HepG2 (cell line): ENCODE data around the gene AKAP7. TPM values are rescaled to one million over a fixed set of nuclear protein-coding genes. Genes with fewer than 3 reads are reported as not detected.
A peak's percentile ranks its signal among the peaks of the same experiment; 100 is the strongest.

Experiments
- ATAC-seq: fragments of 200-7000 bp; cut with Tn5 transposase; 3 replicates; pipeline ENCODE4 v1.9.1; 2020; ENCODE audit warnings: mild to moderate bottlenecking, moderate library complexity
- BruUV-seq: library from RNA; stranded (reverse); fragments of 400-500 nt; replicated peaks from 2 replicates; lab custom pipeline; 2021; lab: Mats Ljungman, UMichigan
- CTCF ChIA-PET: fragments of 300-600 bp; formaldehyde crosslinking; extraction: SDS; loops from one replicate; lab custom pipeline; 2021; ENCODE audit warnings: low total read pairs, inconsistent platforms, low intra/inter-chr PET ratio; lab: Yijun Ruan, JAX
- POLR2A ChIA-PET: fragments of 350-600 bp; sonication (Branson Sonifier 250); formaldehyde crosslinking; loops from one replicate; lab custom pipeline; 2020; ENCODE audit warnings: antibody characterized with exemption, inconsistent platforms; lab: Yijun Ruan, JAX
- DNase-seq: peaks from one replicate; pipeline ENCODE4 v3.0.0-alpha.2; 2015; ENCODE audit warnings: low spot score
- FAIRE-seq: peaks from 3 replicates; lab custom pipeline; 2011; peaks lifted over from hg19 to GRCh38; lab: Jason Lieb, UNC
- H2AFZ ChIP-seq: one replicate; pipeline ENCODE4 v1.6.1; 2011; ENCODE audit warnings: low read length, inconsistent platforms
- H3K27ac ChIP-seq: fragments of 300-600 bp; 3 replicates; pipeline ENCODE4 v1.8.0; 2011; ENCODE audit warnings: mixed run types, mild to moderate bottlenecking, mixed read lengths, low read length, inconsistent platforms; ENCODE audit not compliant: insufficient read depth; ENCODE audit errors: extremely low read length
- H3K27me3 ChIP-seq, 2 experiments: fragments of 200-600 bp in 1 of 2; 2 replicates in 1 of 2; 3 replicates in 1 of 2; pipeline versions ENCODE4 v1.6.0 to v1.8.0; 2011; ENCODE audit warnings: low read length in 2 of 2, mild to moderate bottlenecking in 2 of 2, moderate library complexity in 2 of 2, inconsistent platforms in 1 of 2; ENCODE audit not compliant: insufficient read depth in 2 of 2, control insufficient read depth in 1 of 2
- H3K36me3 ChIP-seq, 2 experiments: fragments of 200-600 bp in 1 of 2; replicated peaks in 1 of 2; 2 replicates in 1 of 2; 3 replicates in 1 of 2; pipeline versions ENCODE4 v1.5.1 to v1.8.0; 2011; ENCODE audit warnings: low read length in 2 of 2, inconsistent platforms in 1 of 2; ENCODE audit not compliant: insufficient read depth in 2 of 2, control insufficient read depth in 1 of 2
- H3K4me1 ChIP-seq: 2 replicates; pipeline ENCODE4 v1.5.1; 2012; ENCODE audit warnings: low read length, inconsistent platforms; ENCODE audit not compliant: insufficient read depth
- H3K4me2 ChIP-seq: 2 replicates; pipeline ENCODE4 v1.6.0; 2011; ENCODE audit warnings: low read depth, low read length, inconsistent platforms
- H3K4me3 ChIP-seq, 3 experiments: fragments of 200-600 bp in 1 of 3; sonication (generic), shearing (Covaris generic) in 1 of 3; replicated peaks in 1 of 3; 2 replicates each; pipeline ENCODE4 v1.5.1; 2011 to 2016; ENCODE audit warnings: low read length in 3 of 3, inconsistent platforms in 2 of 3, low read depth in 2 of 3, mild to moderate bottlenecking in 2 of 3, control low read depth in 1 of 3, mixed read lengths in 1 of 3; ENCODE audit not compliant: insufficient read depth in 1 of 3
- H3K79me2 ChIP-seq: one replicate; pipeline ENCODE4 v1.6.1; 2011; ENCODE audit warnings: low read length, inconsistent platforms; ENCODE audit not compliant: insufficient read depth
- H3K9ac ChIP-seq: 2 replicates; pipeline ENCODE4 v1.6.0; 2011; ENCODE audit warnings: mild to moderate bottlenecking, low read depth, low read length, inconsistent platforms; ENCODE audit not compliant: insufficient read depth
- H3K9me3 ChIP-seq: 2 replicates; pipeline ENCODE4 v1.5.1; 2012; ENCODE audit warnings: mild to moderate bottlenecking, low read length
- H4K20me1 ChIP-seq: 2 replicates; pipeline ENCODE4 v1.6.0; 2011; ENCODE audit warnings: inconsistent platforms, mild to moderate bottlenecking, low read length, moderate library complexity; ENCODE audit not compliant: insufficient read depth
- ARHGAP35 ChIP-seq: sonication (generic); formaldehyde crosslinking; IDR thresholded peaks from 2 replicates; pipeline ENCODE4 v1.9.0; 2022; ENCODE audit warnings: mild to moderate bottlenecking, inconsistent platforms, moderate library complexity, missing genetic modification reagents, borderline replicate concordance
- HNF1A ChIP-seq, 2 experiments: sonication (generic) in 1 of 2; formaldehyde crosslinking in 1 of 2; IDR thresholded peaks; 2 replicates each; pipeline versions ENCODE4 v1.4.0 to v1.6.1; 2016 to 2020; ENCODE audit warnings: borderline replicate concordance in 1 of 2, low read depth in 1 of 2, mild to moderate bottlenecking in 1 of 2, missing genetic modification reagents in 1 of 2
- HNRNPH1 ChIP-seq: fragments of 200-400 bp; formaldehyde crosslinking; optimal IDR thresholded peaks from 2 replicates; pipeline ENCODE3; 2017; ENCODE audit warnings: mild to moderate bottlenecking, low read depth, low read length
- KDM4B ChIP-seq: sonication (generic); formaldehyde crosslinking; IDR thresholded peaks from 2 replicates; pipeline ENCODE4 v1.4.0; 2020; ENCODE audit warnings: missing genetic modification reagents
- KLF15 ChIP-seq: sonication (generic); formaldehyde crosslinking; IDR thresholded peaks from 2 replicates; pipeline ENCODE4 v1.8.1; 2023; ENCODE audit warnings: borderline replicate concordance, mild to moderate bottlenecking, inconsistent platforms, missing genetic modification reagents, mixed read lengths
- NFKB2 ChIP-seq: sonication (generic); formaldehyde crosslinking; IDR thresholded peaks from 2 replicates; pipeline ENCODE4 v1.4.0; 2020; ENCODE audit warnings: missing genetic modification reagents, borderline replicate concordance
- TGIF2 ChIP-seq: IDR thresholded peaks from 2 replicates; pipeline ENCODE4 v1.6.1; 2016; ENCODE audit warnings: control low read depth, missing compliant biosample characterization
- ZNF724P ChIP-seq: sonication (generic); formaldehyde crosslinking; IDR thresholded peaks from 2 replicates; pipeline ENCODE4 v1.8.0; 2022; ENCODE audit warnings: missing genetic modification reagents, borderline replicate concordance
- WGBS: methylation state at CpG from one replicate; pipeline ENCODE4 v1.1.6; 2017; ENCODE audit warnings: low lambda C conversion rate; 5-methylcytosine and 5-hydroxymethylcytosine counted together
- in situ Hi-C: cut with HindIII; loops from 2 replicates; pipeline ENCODE4 v1.10.0; 2017; ENCODE audit warnings: low pct_unique_long_range_greater_than_20kb; ENCODE audit not compliant: extremely low pct_ligation_motif_present
- intact Hi-C: fragments of 100-400 bp; cut with micrococcal nuclease; formaldehyde crosslinking; loops from one replicate; pipeline ENCODE4 v1.10.0; 2022; ENCODE audit not compliant: unreplicated experiment
- polyA plus RNA-seq, 8 experiments: library from polyadenylated mRNA; depleted of rRNA in 3 of 8; stranded (reverse) in 7 of 8; unstranded in 1 of 8; fragments of >200 nt; fragmentation: Illumina TruSeq in 4 of 8; extraction: Trizol in 4 of 8; gene quantifications; 2 replicates each; pipeline versions ENCODE4 v1.2.1 to v1.2.3, GENCODE V29; 2011 to 2016; ENCODE audit warnings: low read depth in 4 of 8, missing spikeins in 1 of 8, mixed read lengths in 1 of 8; ENCODE audit not compliant: insufficient read depth in 1 of 8
- total RNA-seq, 5 experiments: library from RNA; depleted of rRNA; stranded (reverse); fragments of >200 nt; fragmentation: Illumina TruSeq; extraction: Trizol; gene quantifications; 2 replicates each; pipeline ENCODE4 v1.2.3, GENCODE V29; 2016; ENCODE audit warnings: low read depth in 1 of 5

AKAP7 gene
- total and polyA plus RNA-seq, 2 of the 13 experiments (the other 11 are each of a cell fraction or from before 2014, with no cell fraction given): 3.6 to 11.7 TPM

DNA sequence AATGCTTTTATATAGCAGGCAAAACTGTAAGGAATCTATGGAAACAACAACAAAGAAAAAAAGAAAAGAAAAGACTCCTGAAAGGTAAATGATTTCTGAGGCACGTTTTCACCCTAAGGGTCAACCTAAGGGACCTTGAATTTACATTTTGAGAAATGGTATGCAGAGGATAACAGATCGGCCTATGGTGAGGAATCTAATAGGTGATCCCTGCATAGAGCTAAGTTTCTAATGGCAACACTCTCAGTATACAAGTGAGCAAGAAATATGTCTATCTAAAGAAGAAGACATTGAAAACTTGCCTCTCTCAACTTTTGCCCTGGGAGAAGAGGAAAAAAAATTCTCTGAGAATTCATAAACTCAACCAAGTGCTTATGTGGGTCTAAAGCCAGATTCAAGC is 18.9 kb upstream of the AKAP7 start:
- ChIA-PET POLR2A (interaction anchor here (1.2 kb wide), 1 partner anchor 182 kb away, joined by 3 read pairs; no protein-coding TSS in a partner anchor), CTCF (interaction anchor here (1.1 to 4.5 kb wide), 2 partner anchors 230 to 235 kb away, joined by 4 to 114 read pairs; no protein-coding TSS in a partner anchor)
- Histone ChIP-seq H3K4me3 (no peak overlapping the region), H3K4me1 (peaks cover 14% of the 10 kb centered on the region), H3K79me2 (no peaks in the 10 kb centered on the region), H3K27me3 (no peaks in the 10 kb centered on the region), H3K9ac (no peak overlapping the region), H3K4me2 (no peak overlapping the region), H4K20me1 (no peaks in the 10 kb centered on the region), H3K36me3 (no peaks in the 10 kb centered on the region), H3K27ac (no peak overlapping the region), H3K9me3 (no peaks in the 10 kb centered on the region), H2AFZ (no peak overlapping the region)
- ATAC-seq (peak; percentile 33; the same call in 2 of the 3 replicates), FAIRE-seq (no peak), DNase-seq (no peak)
- WGBS: 40% methylated on average over 2 of the region's 2 CpGs
- TF ChIP-seq HNF1A (IDR thresholded peaks at IDR 0.05; ENCODE audit: low read depth) (no peak), HNF1A (CRISPR knock-in tag; IDR thresholded peaks at IDR 0.05; ENCODE audit: borderline replicate concordance) (no peak), KLF15 (no peak), ARHGAP35 (CRISPR knock-in tag) (no peak), ZNF724P (CRISPR knock-in tag) (no peak), TGIF2 (CRISPR knock-in tag) (no peak), KDM4B (no peak), NFKB2 (CRISPR knock-in tag) (no peak), HNRNPH1 (no peak)
- no TSS peak for BruUV-seq
- intact Hi-C loops (loop anchor here (1.0 to 5.0 kb wide), 3 partner anchors 54 to 416 kb away; partner anchors contain the start of gene EPB41L2), in situ Hi-C loops (loop anchor here (5.0 kb wide), 1 partner anchor 229 kb away; no protein-coding TSS in a partner anchor)
